NCI-H2227 (cell line): ENCODE data around the gene SMIM13.
"Not testable (repeated sequence)": the region's sequence is repeated elsewhere in the genome, so short reads cannot be mapped to it uniquely, and the experiment has no call there.

Experiments
- DNase-seq: peaks from one replicate; lab custom pipeline; 2025; ENCODE audit not compliant: unreplicated experiment; lab: John Stamatoyannopoulos, UW

SMIM13 gene

DNA sequence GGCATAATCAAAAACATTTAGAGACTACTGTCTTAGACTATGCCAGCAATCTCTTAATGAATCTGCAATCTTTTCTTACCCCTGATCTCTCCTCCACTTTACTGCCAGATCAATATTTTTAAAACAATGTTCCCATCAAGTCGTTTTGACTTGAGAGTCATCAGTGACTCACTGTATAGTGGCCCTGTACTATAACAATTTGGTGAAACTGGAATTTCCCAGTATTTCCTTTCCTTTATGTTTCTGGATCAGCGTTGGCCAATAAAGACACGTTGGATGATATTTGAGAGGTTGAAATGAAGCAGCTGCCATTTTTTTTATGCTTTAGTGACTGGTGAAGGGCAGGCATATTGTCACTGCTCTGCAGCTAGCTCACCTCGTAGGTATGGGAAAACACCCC lies 10.1 kb upstream of the SMIM13 start:
- no peak for DNase-seq

DNA sequence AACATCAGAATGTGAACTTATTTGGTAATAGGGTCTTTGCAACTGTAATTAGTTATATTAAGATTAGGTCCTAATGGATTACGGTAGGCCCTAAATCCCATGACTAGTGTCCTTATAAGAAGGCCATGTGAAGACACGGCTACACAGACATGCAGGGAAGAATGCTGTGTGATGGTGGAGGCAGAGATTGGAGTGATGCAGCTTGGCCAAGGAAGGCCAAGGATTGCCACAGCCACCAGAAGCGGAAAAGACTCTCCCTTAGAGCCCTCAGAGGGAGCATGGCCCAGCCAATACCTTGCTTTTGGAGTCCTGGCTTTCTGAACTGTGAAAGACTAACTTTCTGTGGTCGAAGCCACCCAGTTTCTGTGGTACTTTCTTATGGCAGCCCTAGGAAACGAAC lies 9.7 kb upstream of the SMIM13 start:
- no peak for DNase-seq

DNA sequence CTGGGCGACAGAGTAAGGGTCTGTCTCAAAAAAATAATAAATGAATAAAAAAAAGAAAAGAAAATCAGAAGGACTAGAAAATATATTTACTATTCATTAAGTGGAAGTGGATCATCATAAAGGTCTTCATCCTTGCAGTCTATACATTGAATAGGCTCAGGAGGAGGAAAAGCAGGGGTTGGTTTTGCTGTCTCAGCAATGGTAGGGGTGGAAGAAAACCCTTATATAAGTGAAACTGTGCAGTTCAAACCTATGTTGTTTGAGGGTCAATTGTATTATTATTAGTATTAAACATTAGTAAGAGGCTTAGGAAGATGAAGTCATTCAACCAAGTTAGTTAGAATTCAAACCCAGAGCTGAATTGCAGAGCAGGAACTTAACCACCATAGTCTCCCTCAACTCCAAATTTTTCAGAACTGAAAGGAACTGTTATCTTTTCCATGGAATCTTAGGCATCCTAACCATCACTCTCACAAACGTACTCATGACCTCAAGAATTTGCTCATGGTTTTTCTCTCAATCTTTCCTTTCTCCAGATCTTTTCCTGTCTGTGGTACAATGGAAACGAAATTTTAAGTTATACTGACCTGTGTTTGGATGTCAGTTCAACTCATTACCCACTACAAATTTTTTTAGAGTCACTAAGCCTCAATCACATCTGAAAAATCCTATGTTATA lies 7.7 kb upstream of the SMIM13 start:
- no peak for DNase-seq

DNA sequence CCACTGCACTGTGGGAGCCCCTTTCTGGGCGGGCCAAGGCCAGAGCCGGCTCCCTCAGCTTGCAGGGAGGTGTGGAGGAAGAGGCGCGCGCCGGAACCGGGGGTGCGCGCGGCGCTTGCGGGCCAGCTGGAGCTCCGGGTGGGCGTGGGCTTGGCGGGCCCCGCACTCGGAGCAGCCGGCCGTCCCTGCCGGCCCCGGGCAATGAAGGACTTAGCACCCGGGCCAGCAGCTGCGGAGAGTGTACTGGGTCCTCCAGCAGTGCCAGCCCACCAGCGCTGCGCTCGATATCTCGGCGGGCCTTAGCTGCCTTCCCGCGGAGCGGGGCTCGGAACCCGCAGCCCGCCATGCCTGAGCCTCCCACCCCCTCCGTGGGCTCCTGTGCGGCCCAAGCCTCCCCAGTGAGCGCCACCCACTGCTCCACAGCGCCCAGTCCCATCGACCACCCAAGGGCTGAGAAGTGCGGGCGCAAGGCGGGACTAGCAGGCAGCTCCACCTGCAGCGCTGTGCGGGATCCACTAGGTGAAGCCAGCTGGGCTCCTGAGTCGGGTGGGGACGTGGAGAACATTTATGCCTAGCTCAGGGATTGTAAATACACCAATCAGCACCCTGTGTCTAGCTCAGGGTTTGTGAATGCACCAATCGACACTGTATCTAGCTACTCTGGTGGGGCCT lies 6.4 kb upstream of the SMIM13 start:
- not testable (repeated sequence) for DNase-seq

DNA sequence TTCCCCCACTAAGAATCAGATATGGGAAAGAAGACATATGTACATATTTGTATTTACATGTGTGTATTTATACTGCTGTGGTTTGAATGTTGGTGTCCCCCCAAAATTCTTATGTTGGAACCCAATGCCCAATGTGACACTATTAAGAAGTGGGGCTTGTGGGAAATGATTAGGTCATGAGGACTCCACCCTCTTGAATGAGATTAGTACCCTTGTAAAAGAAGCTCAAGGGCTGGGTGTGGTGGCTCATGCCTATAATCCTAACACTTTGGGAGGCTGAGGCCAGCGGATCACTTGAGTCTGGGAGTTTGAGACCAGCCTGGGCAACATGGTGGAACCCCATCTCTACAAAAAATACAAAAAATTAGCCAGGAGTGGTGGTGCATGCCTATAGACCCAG lies 3.9 kb upstream of the SMIM13 start:
- no peak for DNase-seq

DNA sequence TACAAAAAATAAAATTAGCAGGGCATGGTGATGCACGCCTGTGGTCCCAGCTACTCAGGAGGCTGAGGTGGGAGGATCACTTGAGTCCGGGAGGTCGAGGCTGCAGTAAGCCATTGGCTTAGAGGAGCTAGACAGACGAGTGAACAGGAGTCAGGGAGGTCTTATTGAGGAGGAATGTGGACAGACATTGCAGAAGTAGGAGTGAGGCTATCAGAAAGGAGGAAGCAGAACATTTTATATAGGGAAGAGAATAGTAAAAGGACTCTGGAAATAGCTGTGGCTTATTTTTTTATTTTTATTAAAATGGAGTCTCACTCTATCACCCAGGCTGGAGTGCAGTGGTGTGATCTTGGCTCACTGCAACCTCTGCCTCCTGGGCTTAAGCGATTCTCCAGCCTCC lies 2.5 kb upstream of the SMIM13 start:
- not testable (repeated sequence) for DNase-seq

DNA sequence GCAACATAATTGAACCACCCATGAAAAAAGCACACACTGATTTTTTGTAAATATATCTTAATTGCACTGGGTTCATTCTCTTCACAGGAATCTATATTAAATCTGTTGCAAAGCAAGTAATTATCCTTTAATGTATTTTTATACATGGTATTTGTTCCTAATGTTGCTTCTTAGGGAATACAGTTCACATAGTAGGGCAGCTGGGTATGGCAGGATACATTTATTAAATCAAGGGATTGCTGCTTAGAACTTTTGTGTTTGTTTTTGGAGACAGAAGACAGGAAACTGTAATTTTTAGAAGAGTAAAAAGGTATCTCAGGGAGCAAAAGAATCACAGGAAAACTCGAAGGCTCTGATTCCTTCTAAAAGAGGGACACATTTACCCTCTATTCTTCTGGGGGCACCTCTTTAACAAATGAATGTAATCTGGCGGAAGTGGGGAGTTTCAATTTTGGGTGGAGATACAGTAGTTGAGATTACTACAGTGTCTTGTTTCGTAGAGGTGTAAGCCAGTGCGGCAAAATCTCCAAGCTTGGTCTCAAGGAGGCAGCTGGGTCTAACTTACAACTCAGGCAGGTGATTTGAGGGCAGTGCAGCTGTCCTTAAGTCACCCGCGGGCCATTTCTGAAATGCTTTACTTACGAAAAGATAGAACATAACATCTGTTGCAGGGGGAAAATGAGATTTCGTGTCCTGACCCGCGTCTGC lies 812 bp upstream of the SMIM13 start:
- DNase-seq, result peak; percentile 56

DNA sequence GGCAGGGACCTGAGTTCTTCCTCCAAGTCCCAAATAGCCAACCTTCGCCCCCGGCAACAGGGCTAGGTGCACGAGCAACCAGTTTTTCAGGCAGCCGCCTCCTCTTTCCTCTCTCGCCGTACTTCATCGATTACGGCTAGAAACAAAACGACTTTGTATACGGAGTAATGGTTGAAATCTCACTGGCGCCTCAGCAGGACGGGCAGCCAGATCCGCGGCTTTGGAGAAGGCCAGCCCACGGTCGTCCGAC lies 333 bp upstream of the SMIM13 start:
- no peak for DNase-seq

DNA sequence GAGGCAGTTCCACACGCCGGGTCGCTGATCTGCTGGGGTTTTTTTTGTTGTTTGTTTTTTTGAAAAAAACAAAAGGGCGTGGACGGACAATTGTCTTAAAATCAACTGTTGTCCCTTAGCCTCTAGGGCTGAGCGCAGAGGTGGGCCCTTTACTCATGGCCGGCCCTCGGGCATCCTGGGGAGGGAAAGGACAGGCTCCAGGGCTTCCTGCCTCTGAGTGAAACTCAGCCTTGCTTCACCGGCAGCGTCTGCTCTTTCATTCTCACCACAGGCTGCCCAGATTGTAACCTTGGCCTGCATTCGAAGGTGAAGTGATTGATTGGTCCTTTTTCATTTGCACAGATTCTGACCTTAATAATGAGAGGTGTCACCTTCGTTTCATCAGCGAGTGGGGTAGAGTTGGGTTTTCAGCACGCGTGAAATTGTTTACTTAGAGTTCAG lies 797 bp downstream of the SMIM13 start:
- DNase-seq, result peak; percentile 40

DNA sequence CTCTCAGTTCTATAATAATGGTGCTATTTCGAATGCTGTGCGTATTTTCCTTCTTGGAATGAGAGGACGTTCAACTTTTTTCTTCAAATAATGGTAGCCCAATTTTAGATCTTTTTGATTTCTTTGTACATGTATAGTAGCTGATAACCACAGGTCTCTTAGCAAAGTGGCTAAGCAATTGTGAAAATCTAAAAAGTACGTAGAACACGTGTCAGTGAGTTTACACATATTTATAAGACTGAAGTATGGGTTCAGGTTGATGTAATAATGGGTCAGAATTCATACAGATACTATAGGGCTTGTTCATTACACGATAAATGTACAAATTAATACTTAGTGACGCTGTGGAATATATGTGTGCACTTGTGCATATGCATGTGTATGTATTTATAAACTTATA lies 1.3 kb downstream of the SMIM13 start:
- DNase-seq, result no peak

DNA sequence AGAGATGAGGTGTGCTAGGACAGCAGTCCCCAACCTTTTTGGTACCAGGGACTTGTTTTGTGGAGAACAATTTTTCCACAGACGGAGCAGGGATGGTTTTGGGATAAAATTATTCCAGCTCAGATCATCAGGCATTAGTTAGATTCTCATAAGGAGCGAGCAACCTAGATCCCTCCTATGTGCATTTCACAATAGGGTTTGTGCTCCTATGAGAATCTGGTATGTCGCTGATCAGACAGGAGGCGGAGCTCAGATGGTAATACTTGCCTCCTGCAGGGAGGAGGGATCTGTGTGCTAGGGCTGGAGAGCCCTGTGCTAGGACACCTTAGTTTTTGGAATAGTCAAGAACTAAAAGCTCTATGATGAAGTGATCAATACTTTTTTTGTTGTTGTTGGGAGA lies 2.5 kb downstream of the SMIM13 start:
- peak; percentile 63 for DNase-seq

DNA sequence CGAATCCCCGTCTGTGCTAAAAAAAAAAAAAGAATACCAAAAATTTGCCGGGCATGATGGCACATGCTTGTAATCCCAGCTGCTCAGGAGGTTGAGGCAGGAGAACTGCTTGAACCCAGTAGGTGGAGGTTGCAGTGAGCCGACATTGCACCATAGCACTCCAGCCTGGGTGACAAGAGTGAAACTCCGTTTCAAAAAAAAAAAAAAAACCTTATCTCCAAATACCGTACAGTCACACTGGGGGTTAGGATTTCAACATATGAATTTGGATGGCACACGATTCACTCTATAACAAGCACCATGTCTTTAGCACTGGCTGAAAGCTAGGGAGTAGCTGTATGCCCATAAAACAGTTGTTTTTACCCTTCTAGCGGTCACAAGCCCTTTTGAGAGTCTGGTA lies 3.8 kb downstream of the SMIM13 start:
- DNase-seq, result no peak

DNA sequence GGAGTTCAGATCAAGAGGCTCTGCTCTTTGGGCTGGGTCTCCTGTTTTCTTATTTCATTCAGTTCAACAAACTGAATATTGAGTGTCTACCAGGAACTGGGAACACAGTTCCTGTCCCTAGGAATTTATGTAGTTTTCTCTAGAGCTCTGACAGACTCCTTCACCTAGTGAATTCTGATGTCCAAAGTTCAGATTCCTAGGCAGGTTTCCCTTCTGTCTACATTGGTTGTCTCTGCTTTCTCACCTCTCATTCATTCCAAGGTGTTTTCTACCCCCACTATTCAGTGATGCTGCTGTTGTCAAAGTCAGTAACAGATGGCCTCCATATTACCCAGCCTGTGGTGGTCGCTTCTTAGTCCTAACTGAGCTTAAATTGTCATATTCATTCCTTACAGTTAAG lies 4.4 kb downstream of the SMIM13 start:
- no peak for DNase-seq

DNA sequence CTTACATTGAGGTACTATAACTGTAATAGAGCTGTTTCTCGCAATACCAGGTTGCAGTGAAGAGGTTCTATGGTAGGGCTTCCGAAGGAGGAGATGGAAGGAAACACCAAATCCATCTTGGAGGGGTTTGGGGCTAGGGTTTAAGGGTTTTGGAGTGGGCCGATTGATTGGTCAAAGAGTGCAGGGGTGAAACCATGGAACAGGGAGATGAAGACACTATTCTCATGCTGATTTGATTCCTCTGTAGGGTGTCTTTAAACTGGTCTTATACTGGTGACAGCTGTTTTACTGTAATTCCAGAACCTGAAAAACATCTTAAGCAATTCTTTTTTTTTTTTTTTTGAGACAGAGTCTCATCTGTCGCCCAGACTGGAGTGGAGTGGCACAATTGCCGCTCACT lies 7.8 kb downstream of the SMIM13 start:
- no peak for DNase-seq

DNA sequence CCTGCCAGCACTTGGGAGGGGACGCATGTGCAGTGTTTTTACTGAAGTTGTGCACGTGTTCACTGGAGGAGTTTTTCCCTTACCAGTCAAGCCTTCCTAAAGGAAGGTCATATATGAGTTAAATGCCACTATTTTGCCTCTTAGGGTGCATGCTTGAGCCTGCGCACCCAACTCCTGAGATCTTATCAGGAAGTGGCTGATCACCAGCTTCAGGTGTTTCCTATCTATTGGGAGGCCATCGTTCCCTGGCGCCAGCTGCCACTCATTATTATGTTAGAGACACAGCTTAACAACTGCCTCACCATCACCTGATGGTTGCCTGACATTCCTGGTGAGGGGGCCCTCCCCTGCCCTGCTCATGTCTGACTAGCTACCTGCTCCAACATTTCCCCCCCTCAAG lies 9.4 kb downstream of the SMIM13 start:
- no peak for DNase-seq

DNA sequence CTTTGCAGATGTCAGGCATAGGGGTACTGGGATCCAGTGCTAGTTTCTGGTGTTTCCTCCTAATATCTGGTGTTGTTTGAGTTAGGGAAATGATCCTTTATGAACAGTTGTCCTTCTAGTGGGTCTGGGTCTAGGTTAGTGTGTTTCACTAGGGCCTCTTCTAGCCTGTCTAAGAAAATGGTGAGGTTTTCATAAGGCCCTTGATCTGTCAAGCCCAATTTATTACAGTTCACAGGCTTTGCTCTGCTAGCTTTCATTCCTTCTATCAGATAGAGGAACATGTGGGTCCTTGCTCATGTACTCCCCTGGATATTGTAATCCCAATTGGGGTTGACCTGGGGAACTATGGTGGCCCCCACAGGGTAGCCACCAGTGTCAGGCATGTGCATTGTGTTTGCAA lies 15.1 kb downstream of the SMIM13 start:
- DNase-seq, result no peak

DNA sequence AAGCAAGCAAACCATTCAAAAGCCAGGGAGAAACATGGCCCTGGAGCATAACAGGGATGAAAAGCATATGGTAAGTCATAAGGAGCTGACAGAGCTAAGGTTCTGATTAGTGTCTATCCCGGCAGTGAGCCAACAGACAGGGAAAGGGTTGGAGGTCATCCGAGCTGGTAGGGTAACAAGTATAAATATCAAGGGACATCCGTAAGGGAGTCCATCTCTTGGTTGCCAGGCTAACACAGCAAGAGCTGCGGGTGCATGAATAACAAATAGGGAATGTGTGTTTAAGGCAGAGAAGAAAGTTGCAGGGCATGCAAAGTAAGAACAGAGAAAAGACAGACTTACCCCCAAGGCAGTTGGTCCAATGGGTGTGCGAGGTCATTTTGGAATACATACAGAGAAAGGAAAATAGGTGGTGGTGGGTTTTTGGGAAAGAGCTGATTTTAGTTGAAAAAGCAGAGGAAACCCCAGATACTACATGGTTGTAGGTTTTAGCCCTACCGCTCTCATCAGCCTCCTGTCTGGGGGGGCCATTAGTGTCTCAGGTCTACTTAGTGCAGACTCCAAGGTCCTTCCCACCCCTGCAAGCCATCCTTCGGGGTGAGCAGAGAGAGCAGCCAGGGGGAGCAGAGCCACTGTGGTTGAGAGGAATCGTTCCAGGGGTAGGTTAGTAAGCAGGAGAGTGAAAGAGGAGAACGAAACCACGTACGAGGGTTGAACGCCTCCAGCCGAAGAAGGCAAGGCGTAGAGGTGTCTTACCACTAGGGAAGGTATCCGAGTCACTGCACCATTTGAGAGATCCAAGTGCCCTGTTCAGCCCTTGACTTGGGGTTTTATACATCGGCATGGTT lies 17.5 kb downstream of the SMIM13 start, which contains the start of gene ERVFRD-1:
Gene ERVFRD-1, minus strand, starts transcription at position 805 of the 848 bp plus-strand sequence. CDS start 6,415 bp downstream, outside the sequence.
- DNase-seq, result no peak

DNA sequence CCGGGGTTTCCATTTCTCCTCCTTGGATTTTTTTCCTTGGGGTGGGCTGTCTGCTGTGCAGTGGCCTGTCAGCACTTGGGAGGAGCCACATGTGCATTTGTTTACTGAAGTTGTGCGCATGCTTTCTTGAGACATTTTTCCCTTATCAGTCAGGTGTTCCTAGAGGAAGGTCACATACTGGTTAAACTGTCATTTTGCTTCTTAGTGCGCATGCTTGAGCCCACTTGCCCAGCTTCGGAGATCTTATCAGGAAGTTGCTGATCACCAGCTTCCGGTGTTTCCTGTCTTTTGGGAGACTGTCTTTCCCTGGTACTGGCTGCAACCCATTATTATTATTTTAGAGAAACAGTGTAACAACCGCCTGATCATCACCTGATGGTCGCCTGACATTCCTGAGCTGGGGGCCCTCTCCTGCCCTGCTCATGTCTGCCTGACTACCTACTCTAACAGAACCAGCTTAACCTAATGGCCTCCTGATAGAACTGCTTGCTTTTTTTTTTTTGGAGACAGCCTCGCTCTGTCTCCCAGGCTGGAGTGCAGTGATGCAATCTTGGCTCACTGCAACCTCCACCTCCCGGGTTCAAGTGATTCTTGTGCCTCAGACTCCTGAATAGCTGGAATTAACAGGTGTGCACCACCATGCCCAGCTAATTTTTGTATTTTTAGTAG lies 18.3 kb downstream of the SMIM13 start:
- DNase-seq, result no peak

DNA sequence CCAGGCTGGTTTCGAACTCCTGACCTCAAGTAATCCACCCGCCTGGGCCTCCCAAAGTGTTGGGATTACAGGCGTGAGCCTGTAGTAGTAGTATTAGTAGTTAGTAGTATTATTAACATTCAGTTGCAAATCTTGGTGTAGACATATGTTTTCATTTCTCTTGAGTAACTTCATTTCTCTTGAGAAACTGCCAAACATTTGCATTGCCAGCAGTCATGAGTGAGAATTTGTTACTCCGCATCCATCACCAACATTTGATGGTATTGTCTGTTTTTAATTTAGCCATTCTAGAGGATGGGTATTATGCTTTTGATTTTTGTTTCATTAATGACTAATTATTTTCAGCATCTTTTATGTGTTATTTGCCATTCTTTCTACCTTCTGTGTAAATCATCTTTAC lies 19.4 kb downstream of the SMIM13 start:
- no peak for DNase-seq

DNA sequence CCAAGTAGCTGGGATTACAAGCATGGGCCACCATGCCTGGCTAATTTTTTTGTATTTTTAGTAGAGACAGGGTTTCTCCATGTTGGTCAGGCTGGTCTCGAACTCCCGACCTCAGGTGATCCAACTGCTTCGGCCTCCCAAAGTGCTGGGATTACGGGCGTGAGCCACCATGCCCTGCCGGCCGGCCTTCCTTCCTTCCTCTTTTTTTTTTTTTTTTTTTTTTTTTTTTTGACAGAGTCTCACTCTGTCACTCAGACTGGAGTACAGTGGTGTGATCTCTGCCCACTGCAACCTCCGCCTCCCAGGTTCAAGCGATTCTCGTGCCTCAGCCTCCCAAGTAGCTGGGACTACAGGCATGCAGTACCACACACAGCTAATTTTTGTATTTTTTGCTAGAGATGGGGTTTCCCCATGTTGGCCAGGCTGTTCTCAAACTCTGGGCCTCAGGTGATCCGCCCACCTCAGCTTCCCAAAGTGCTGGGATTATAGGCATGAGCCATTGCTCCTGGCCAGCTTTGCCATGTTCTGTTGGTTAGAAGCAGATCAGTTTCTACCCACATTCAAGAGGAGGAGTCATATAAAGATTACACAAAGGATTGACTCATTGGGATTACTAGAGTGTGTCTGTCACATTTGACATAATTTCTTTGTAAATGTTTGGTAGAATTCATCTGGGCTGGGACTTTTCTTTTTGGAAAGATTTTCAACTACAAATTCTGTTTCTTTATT lies 22.3 kb downstream of the SMIM13 start:
- not testable (repeated sequence) for DNase-seq
